Measurements from ENCODE around the gene ALPP. TPM values are rescaled to one million over a fixed set of nuclear protein-coding genes. Genes with fewer than 3 reads are reported as not detected.
"Not testable (repeated sequence)": the region's sequence is repeated elsewhere in the genome, so short reads cannot be mapped to it uniquely, and the experiment has no call there.

Gene ALPP
- total RNA-seq, 1 experiment from 2014 or later = 0.20 TPM

DNA sequence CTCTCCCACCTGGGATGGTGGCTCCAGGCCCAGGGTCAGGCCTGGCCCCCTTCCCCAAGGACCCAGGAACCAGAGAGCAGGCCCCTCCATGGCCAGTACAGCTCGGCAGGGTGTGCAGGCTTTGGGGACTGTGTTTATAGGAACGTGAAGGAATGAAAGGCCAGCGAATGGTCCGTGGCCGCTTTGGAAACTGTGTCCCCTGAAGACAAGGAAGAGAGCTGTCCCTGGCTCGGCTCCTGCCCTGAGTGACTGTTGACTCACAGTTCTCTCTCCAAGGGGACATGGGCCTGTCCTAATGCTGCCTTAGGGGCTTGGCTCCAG lies 43.7 kb upstream of the ALPP start:
- H2AK5ac ChIP-seq (ENCODE audit: insufficient read length, low read length); H3K23me2 ChIP-seq (ENCODE audit: insufficient read length, low read depth, low read length, poor library complexity, severe bottlenecking); H3K27me3 Mint-ChIP-seq (ENCODE audit: low read depth); H3K14ac ChIP-seq (ENCODE audit: insufficient read depth, low read length); H3K9me3 ChIP-seq (ENCODE audit: control insufficient read depth, low read depth, low read length); H2AFZ ChIP-seq (ENCODE audit: low read length); H3K9ac ChIP-seq (ENCODE audit: extremely low read depth, insufficient read length, low read length); H3T11ph ChIP-seq (ENCODE audit: low read length); H4K20me1 ChIP-seq (ENCODE audit: control insufficient read depth, insufficient read depth, insufficient read length); H3K4me1 ChIP-seq (ENCODE audit: insufficient read depth, low read length); H2BK15ac ChIP-seq (ENCODE audit: low read depth, low read length); H3K4me2 ChIP-seq (ENCODE audit: insufficient read depth, insufficient read length, low read length); H4K91ac ChIP-seq (ENCODE audit: insufficient read length, low read depth, low read length); H3K23ac ChIP-seq (ENCODE audit: insufficient read length, low read depth, low read length); H3K9me3 Mint-ChIP-seq; H2BK120ac ChIP-seq (ENCODE audit: low read depth, low read length, poor library complexity, severe bottlenecking); H3K4ac ChIP-seq (ENCODE audit: low read depth, low read length); DNase-seq; H4K8ac ChIP-seq (replicated peaks; ENCODE audit: insufficient read length, low read depth, low read length); H3K79me1 ChIP-seq (ENCODE audit: insufficient read depth, low read depth, low read length, poor library complexity, severe bottlenecking); H2BK20ac ChIP-seq (ENCODE audit: low read depth, low read length, poor library complexity, severe bottlenecking); H2BK12ac ChIP-seq (ENCODE audit: insufficient read length, low read depth, low read length); H3K56ac ChIP-seq (ENCODE audit: insufficient read length, low read depth, low read length); H3K4me3 Mint-ChIP-seq; H3K79me2 ChIP-seq (ENCODE audit: insufficient read depth, low read length); H3K27ac ChIP-seq (ENCODE audit: insufficient read length, low read depth, low read length); H4K5ac ChIP-seq (ENCODE audit: insufficient read length, low read depth, low read length); H3K4me1 Mint-ChIP-seq; H2BK5ac ChIP-seq (ENCODE audit: insufficient read length, low read length); H3K18ac ChIP-seq (ENCODE audit: insufficient read length, low read depth, low read length); H3K27me3 ChIP-seq (ENCODE audit: insufficient read depth, low read length); H3K27ac Mint-ChIP-seq; H3K36me3 Mint-ChIP-seq (ENCODE audit: insufficient read depth in 1 of 3, low read depth in 3 of 3): not testable (repeated sequence)
- WGBS (ENCODE audit: extremely low coverage, insufficient read length, low lambda C conversion rate) = no CpG with 5 or more reads among the region's 6 CpGs

Data from H9 (cell line).